Measurements from ENCODE around the gene UTP11.

The UTP11 gene

DNA sequence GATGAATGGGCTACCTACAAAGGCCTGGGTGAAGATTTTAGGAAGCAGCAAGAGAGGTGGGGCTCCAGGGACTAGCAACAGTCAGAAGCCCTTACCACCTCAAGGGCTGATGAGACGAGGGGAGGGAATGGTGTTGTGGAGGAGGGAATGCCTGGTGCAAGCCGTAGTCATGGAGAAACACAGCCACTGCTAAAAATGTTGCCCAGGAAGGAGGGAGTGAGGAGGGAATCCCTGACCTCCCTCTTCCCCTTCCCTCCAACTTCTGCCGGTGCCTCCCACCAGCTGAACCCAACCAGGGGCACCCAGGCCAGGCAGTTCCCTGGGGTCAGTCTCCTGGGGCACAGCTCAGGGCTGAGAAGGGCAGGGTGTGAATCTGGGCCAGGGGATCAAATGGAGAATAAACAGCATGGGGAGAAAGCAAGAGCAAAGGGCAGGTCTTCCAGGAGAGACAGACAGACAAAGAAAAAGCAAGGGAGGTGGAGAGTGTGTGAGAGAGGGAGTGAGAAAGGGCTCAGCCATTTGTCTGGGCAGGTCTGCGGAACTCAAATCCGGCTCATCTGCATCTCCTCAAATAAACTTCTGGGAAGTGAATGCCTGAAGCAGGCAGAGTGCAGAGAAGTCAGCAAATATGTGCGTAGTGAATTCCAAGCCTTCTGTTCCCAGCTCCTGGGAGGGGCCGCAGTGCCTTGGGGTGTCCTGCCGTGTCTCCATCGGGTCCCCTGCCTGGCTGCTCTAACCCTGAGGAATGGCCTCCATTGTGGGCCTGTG, 61.2 kb downstream of the UTP11 start:
- no peak for DNase-seq

DNA sequence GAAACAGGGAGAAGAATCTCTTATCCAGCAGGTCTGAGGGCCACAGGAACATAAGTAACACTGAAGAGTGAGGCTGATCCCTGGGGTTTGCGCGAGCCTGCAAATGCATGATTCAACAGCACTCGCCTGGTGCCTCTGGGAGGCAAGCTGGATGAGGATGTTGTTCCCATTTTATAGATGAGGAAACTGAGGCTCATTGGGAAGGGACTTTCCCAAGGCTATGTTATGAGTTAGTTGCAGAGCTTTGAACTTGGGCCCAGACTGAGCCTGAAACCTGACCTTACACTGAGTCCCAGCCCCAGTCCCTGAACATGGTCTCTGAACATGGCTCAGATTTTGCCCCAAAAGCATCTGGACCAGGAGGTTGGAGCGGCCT, 61.8 kb downstream of the UTP11 start:
- no peak for DNase-seq
